ENCODE results near the gene METTL27. TPM values are rescaled to one million over a fixed set of nuclear protein-coding genes. Genes with fewer than 3 reads are reported as not detected.

Gene METTL27
- total and polyA plus RNA-seq, 9 of the 15 experiments (the other 6 are each of a cell fraction or from before 2014, with no cell fraction given) = 0.08 to 0.82 (median 0.33) TPM; not detected in 4

GRCh38 chr7:73842067-73842976 lies at the start of gene METTL27 (continued):
- peak; percentile 75; the same call in 1 of the 2 replicates for TF ChIP-seq PHF8 (IDR thresholded peaks at IDR 0.05; ENCODE audit: borderline replicate concordance, low read length)
- 0 out of 2 replicates have a peak, but pooled peaks have one; percentile 55 for TF ChIP-seq KDM2B (CRISPR knock-in tag; IDR thresholded peaks at IDR 0.05)
- peak; percentile 56 for TF ChIP-seq TAF1 (IDR thresholded peaks at IDR 0.05; ENCODE audit: control insufficient read depth, extremely low read depth, insufficient read depth, low read length, severe bottlenecking)
- TF ChIP-seq SP2 (IDR thresholded peaks at IDR 0.05; ENCODE audit: extremely low read depth, low read depth, low read length, poor library complexity, severe bottlenecking) = peak; percentile 48
- no peak for TF ChIP-seq ZBTB1 (CRISPR knock-in tag; IDR thresholded peaks at IDR 0.05; ENCODE audit: borderline replicate concordance, low read depth)
- TF ChIP-seq LEF1 (IDR thresholded peaks at IDR 0.05) = no peak
- no peak for TF ChIP-seq BRF2 (IDR thresholded peaks at IDR 0.05; ENCODE audit: borderline replicate concordance, insufficient read depth, insufficient read length)
- TF ChIP-seq, protein P1, sequence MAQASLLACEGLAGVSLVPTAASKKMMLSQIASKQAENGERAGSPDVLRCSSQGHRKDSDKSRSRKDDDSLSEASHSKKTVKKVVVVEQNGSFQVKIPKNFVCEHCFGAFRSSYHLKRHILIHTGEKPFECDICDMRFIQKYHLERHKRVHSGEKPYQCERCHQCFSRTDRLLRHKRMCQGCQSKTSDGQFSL (CRISPR knock-in tag; IDR thresholded peaks at IDR 0.05) = peak; percentile 61; the same call in 1 of the 2 replicates
- TF ChIP-seq, protein P1 (tag; IDR thresholded peaks at IDR 0.05) = peak in 1 of 2 experiments; percentile 89; a peak in 2 of 4 replicates
- TF ChIP-seq ZNF282 (CRISPR knock-in tag; IDR thresholded peaks at IDR 0.05) = no peak
- TF ChIP-seq ZNF57 (CRISPR knock-in tag; IDR thresholded peaks at IDR 0.05) = no peak
- no peak for TF ChIP-seq STAG1 (CRISPR knock-in tag; IDR thresholded peaks at IDR 0.05; ENCODE audit: borderline replicate concordance)
- TF ChIP-seq ETV5 (CRISPR knock-in tag; IDR thresholded peaks at IDR 0.05; ENCODE audit: low read depth) = no peak
- TF ChIP-seq PCBP1 (IDR thresholded peaks at IDR 0.05; ENCODE audit: low read depth, low read length, poor library complexity, severe bottlenecking) = peak; percentile 57
- no peak for TF ChIP-seq NONO (IDR thresholded peaks at IDR 0.05; ENCODE audit: low read depth in 2 of 2, low read length in 1 of 2)
- peak; percentile 63 for TF ChIP-seq ETV1 (tag; conservative IDR thresholded peaks at IDR 0.05; ENCODE audit: low read depth)
- peak; percentile 42 for TF ChIP-seq HNRNPK (IDR thresholded peaks at IDR 0.05; ENCODE audit: low read depth, low read length, poor library complexity, severe bottlenecking)
- no peak for TF ChIP-seq POLR3G (IDR thresholded peaks at IDR 0.05; ENCODE audit: extremely low read depth, insufficient read length, insufficient replicate concordance)
- TF ChIP-seq FOXP1 (CRISPR knock-in tag; IDR thresholded peaks at IDR 0.05) = no peak
- no peak for TF ChIP-seq NCOA2 (IDR thresholded peaks at IDR 0.05; ENCODE audit: partially characterized antibody in 2 of 2)
- TF ChIP-seq ASH1L (IDR thresholded peaks at IDR 0.05; ENCODE audit: borderline replicate concordance, low read depth, partially characterized antibody) = no peak
- no peak for TF ChIP-seq SMAD3 (CRISPR knock-in tag; conservative IDR thresholded peaks at IDR 0.05)
- no peak for TF ChIP-seq CREB1 (IDR thresholded peaks at IDR 0.05)
- TF ChIP-seq CREB1 (CRISPR knock-in tag; IDR thresholded peaks at IDR 0.05) = 0 out of 2 replicates have a peak, but pooled peaks have one; percentile 24
- TF ChIP-seq POLR2AphosphoS5 (IDR thresholded peaks at IDR 0.05; ENCODE audit: control insufficient read depth, insufficient read depth, low read depth, low read length) = peak; percentile 46; the same call in 1 of the 2 replicates
- TF ChIP-seq RB1 (IDR thresholded peaks at IDR 0.05; ENCODE audit: low read depth) = 0 out of 2 replicates have a peak, but pooled peaks have one; percentile 8
